Transverse colon (tissue), 4 donors: Measurements from ENCODE around the gene TCTN2. TPM values are rescaled to one million over a fixed set of nuclear protein-coding genes. Genes with fewer than 3 reads are reported as not detected.

ENCODE experiments used
- DNase-seq: peaks from one replicate; pipeline ENCODE4 v3.0.0-alpha.2; 2019
- H3K27ac ChIP-seq, 4 donors: fragments of 200-600 bp; sonication (generic); 2 replicates each; pipeline ENCODE4 v1.5.1; 2016 to 2018; ENCODE audit warnings: inconsistent platforms in 4 of 4
- H3K27me3 ChIP-seq: fragments of 200-600 bp; sonication (generic); 2 replicates; pipeline ENCODE4 v1.5.1; 2017; ENCODE audit warnings: inconsistent platforms
- H3K36me3 ChIP-seq, 4 donors: fragments of 200-600 bp; sonication (generic); 2 replicates each; pipeline ENCODE4 v1.5.1; 2017 to 2019; ENCODE audit warnings: inconsistent platforms in 4 of 4
- H3K4me1 ChIP-seq, 4 donors: fragments of 200-600 bp; sonication (generic); 2 replicates each; pipeline ENCODE4 v1.5.1; 2017 to 2020; ENCODE audit warnings: inconsistent platforms in 4 of 4
- H3K4me3 ChIP-seq, 4 donors: fragments of 200-600 bp; sonication (generic); 1 replicate in 1 of 4; 2 replicates in 3 of 4; pipeline versions ENCODE4 v1.5.1 to v1.6.1; 2017 to 2019; ENCODE audit warnings: inconsistent platforms in 4 of 4
- H3K9me3 ChIP-seq, 2 donors: fragments of 200-600 bp; sonication (generic); 2 replicates each; pipeline ENCODE4 v1.5.1; 2017 to 2019; ENCODE audit warnings: inconsistent platforms in 2 of 2
- CTCF ChIP-seq, 5 experiments: fragments of 200-600 bp in 3 of 5; fragments of 450-650 bp in 2 of 5; sonication (generic) in 3 of 5; IDR thresholded peaks; 1 replicate in 2 of 5; 2 replicates in 3 of 5; pipeline ENCODE4 v1.5.1; 2016 to 2017; ENCODE audit warnings: antibody characterized with exemption in 5 of 5, inconsistent platforms in 3 of 5, mild to moderate bottlenecking in 2 of 5, moderate library complexity in 1 of 5
- EP300 ChIP-seq: sonication (generic); formaldehyde crosslinking; IDR thresholded peaks from one replicate; pipeline ENCODE4 v1.6.1; 2017; ENCODE audit warnings: antibody characterized with exemption, low read depth
- POLR2A ChIP-seq: fragments of 450-650 bp; IDR thresholded peaks from one replicate; pipeline ENCODE4 v1.6.1; 2016; ENCODE audit warnings: antibody characterized with exemption, mild to moderate bottlenecking, moderate library complexity
- POLR2AphosphoS5 ChIP-seq, 3 donors: sonication (generic); formaldehyde crosslinking; IDR thresholded peaks; one replicate each; pipeline ENCODE4 v1.6.1; 2016; ENCODE audit warnings: antibody characterized with exemption in 3 of 3
- WGBS, 2 donors: methylation state at CpG; one replicate each; pipeline ENCODE4 v1.1.5; 2018; ENCODE audit warnings: low coverage in 1 of 2; 5-methylcytosine and 5-hydroxymethylcytosine counted together
- in situ Hi-C, 4 donors: fragments of 200-750 bp; cut with MboI; loops; one replicate each; pipeline versions ENCODE4 v1.15.0 to v1.15.1; 2017; ENCODE audit warnings: low sequenced_read_pairs in 3 of 4, low pct_ligation_motif_present in 1 of 4, low pct_unique_long_range_greater_than_20kb in 1 of 4
- intact Hi-C: fragments of 100-400 bp; cut with DNase I; formaldehyde crosslinking; loops from one replicate; pipeline ENCODE4 v1.15.1; 2023; ENCODE audit warnings: low total_unique reads
- total RNA-seq, 4 donors: library from RNA; depleted of rRNA; stranded (reverse); fragments of >200 nt; gene quantifications; one replicate each; pipeline ENCODE4 v1.1.0, GENCODE V29; 2016

Gene TCTN2
- total RNA-seq, 4 donors from 2014 or later = 1.00 to 6.3 (median 5.1) TPM

GRCh38 chr12:123757561-123757960 lies 86.6 kb downstream of the TCTN2 start:
- Histone ChIP-seq H3K9me3 (no peaks in the 10 kb centered on the region), H3K4me1 (peaks cover 4 to 11% (median 9%) of the 10 kb centered on the region in 4 donors), H3K36me3 (peaks cover 0 to 16% (median 7%) of the 10 kb centered on the region in 4 donors), H3K27me3 (peaks cover 16% of the 10 kb centered on the region), H3K27ac (no peak overlapping the region), H3K4me3 (no peak overlapping the region)
- TF ChIP-seq CTCF (IDR thresholded peaks at IDR 0.05) (no peak), POLR2A (no peak), EP300 (no peak), POLR2AphosphoS5 (IDR thresholded peaks at IDR 0.05) (no peak)
- intact Hi-C loops = no loop called here
- no peak for DNase-seq
- in situ Hi-C loops = no loop called here
- WGBS, 2 donors = 89 to 91% methylated on average over 6 of the region's 6 CpGs

Other genes starting within 250 kb of the TCTN2 start
- gene RILPL2, start 234.4 kb upstream of the TCTN2 start, total RNA-seq = 1 to 10 TPM in 3 of 4 donors, under 1 TPM in 1; 0.60 to 2.7 (median 1.4) TPM
- 10 to 100 TPM in 3 of 4 donors, 1 to 10 TPM in 1; 8.6 to 30.0 (median 25.7) TPM for gene SNRNP35, start 213.0 kb upstream of the TCTN2 start, total RNA-seq
- 1 to 10 TPM; 1.6 to 6.7 (median 5.0) TPM for gene RILPL1, start 137.4 kb upstream of the TCTN2 start, total RNA-seq
- 100 to 1,000 TPM in 2 of 4 donors, 10 to 100 TPM in 2; 62.9 to 138 (median 96.6) TPM for gene TMED2, start 86.6 kb upstream of the TCTN2 start, total RNA-seq
- 10 to 100 TPM; 14.2 to 35.2 (median 25.1) TPM for gene DDX55, start 69.0 kb upstream of the TCTN2 start, total RNA-seq
- 100 to 1,000 TPM in 2 of 4 donors, 10 to 100 TPM in 2; 46.0 to 121 (median 92.3) TPM for gene EIF2B1, start 37.4 kb upstream of the TCTN2 start, total RNA-seq
- 10 to 100 TPM in 3 of 4 donors, 1 to 10 TPM in 1; 2.6 to 14.3 (median 11.6) TPM for gene GTF2H3, start 37.3 kb upstream of the TCTN2 start, total RNA-seq
- gene ATP6V0A2, start 41.2 kb downstream of the TCTN2 start, total RNA-seq = 10 to 100 TPM; 23.9 to 33.3 (median 29.0) TPM
- under 1 TPM in 2 of 4 donors, not detected in 2; 0.14 to 0.20 TPM for gene DNAH10, start 91.2 kb downstream of the TCTN2 start, total RNA-seq